Activated CD8-positive, alpha-beta T cell treated with anti-CD3 and anti-CD28 coated beads, Interleukin-2, amount 10 ng/mL, durations not matched to agents 7 days and 5 days (primary cell): ENCODE results near the gene JUNB. TPM values are rescaled to one million over a fixed set of nuclear protein-coding genes. Genes with fewer than 3 reads are reported as not detected.

Source experiments
- ATAC-seq: fragments of 150-1000 bp; cut with Tn5 transposase; one replicate; pipeline ENCODE4 v1.10.0; 2021; ENCODE audit warnings: moderate library complexity
- CTCF ChIA-PET: fragments of 350-600 bp; sonication (Branson Sonifier 250); formaldehyde crosslinking; loops from one replicate; lab custom pipeline; 2021; ENCODE audit warnings: antibody characterized with exemption; lab: Charles Lee
- POLR2A ChIA-PET: fragments of 350-600 bp; sonication (Branson Sonifier 250); formaldehyde crosslinking; loops from one replicate; lab custom pipeline; 2021; ENCODE audit warnings: antibody characterized with exemption; lab: Charles Lee
- DNase-seq: peaks from one replicate; pipeline ENCODE4 v3.0.0-alpha.2; 2020
- H3K27ac Mint-ChIP-seq: one replicate; pipeline ENCODE4 v1.8.0; 2021; ENCODE audit warnings: mild to moderate bottlenecking, mixed read lengths
- H3K27me3 Mint-ChIP-seq: one replicate; pipeline ENCODE4 v1.8.0; 2021; ENCODE audit warnings: low read depth, mixed read lengths
- H3K36me3 Mint-ChIP-seq: one replicate; pipeline ENCODE4 v1.8.0; 2021; ENCODE audit warnings: low read depth, mixed read lengths
- H3K4me1 Mint-ChIP-seq: one replicate; pipeline ENCODE4 v1.8.0; 2021; ENCODE audit warnings: low read depth, mixed read lengths
- H3K4me3 Mint-ChIP-seq: one replicate; pipeline ENCODE4 v1.8.0; 2021; ENCODE audit warnings: mild to moderate bottlenecking, mixed read lengths
- H3K9me3 Mint-ChIP-seq: one replicate; pipeline ENCODE4 v1.8.0; 2022; ENCODE audit warnings: mixed read lengths; ENCODE audit not compliant: insufficient read depth
- total RNA-seq, 2 experiments: library from RNA; stranded (reverse); gene quantifications; one replicate each; pipeline ENCODE4 v1.2.3, GENCODE V29; 2021

JUNB gene
- total RNA-seq, 2 experiments from 2014 or later = 90.4 to 92.9 TPM

DNA sequence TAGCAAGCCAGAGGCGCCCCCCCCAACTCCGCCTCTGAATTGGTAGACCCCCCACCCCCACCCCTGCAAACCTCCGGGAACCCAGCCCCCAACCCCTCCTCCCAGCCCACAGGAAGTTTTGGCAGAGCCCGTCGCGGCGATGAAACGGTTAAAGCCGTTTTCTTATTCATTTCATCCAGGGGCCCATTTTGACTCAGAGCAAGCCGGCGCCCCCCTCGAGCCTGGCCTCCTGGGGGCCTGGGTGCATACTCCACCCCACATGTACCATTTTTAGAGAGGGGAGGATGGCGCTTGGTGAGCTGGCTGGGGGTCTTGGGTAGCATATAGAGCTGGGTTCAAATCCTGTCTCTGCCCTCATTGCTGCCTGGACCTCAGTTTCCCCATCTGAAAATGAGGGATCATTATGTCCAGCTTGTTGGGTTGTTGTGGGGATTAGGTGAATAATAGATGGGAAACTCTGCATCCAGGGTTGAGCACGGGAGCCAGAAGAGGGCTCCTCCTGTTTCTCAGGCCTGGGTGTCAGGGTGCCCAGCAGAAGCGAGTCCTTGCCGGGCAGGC is 7.9 kb upstream of the JUNB start:
- Mint-ChIP-seq H3K9me3 (no peaks in the 10 kb centered on the region), H3K36me3 (no peaks in the 10 kb centered on the region), H3K4me3 (peak overlapping the region; percentile 82), H3K4me1 (peaks cover 40% of the 10 kb centered on the region), H3K27me3 (no peaks in the 10 kb centered on the region), H3K27ac (peak overlapping the region; percentile 82)
- POLR2A ChIA-PET = interaction anchor here (0.9 to 15.2 kb wide), 2 partner anchors 10 to 11 kb away, joined by 4 to 380 read pairs; partner anchors contain the start of gene JUNB
- peak; percentile 61 for DNase-seq
- CTCF ChIA-PET = interaction anchor here (1.1 to 1.9 kb wide), 3 partner anchors 8 to 12 kb away, joined by 4 to 23 read pairs (median 17); partner anchors contain the start of gene JUNB
- no peak for ATAC-seq

DNA sequence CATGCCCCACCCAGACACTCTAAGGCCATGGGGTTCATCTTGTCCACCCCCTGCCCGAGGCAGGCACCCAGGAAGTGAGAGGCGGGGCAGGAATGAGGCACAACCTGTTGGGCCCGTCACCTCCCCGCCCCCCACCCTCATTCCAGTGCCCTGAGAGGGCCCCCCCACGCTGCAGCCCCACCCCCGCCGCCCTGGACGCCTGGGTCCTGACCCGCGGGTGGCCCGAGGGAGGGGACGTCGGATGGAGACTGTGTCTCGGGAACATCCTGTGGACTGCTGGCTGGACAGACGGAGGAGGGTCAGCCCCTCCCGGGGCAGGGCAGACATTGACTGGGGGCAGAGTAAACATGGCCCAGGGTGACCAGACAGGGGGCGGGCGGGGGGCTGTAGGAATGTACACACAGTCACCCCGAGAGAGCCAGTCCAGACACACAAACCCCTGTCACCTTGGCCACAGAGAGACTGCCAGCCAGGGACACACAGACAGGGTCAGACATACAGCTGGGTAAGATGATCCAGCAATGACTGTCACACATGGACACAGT is 7.4 kb upstream of the JUNB start:
- DNase-seq (no peak), ATAC-seq (no peak)
- POLR2A ChIA-PET = interaction anchor here (15.2 kb wide), 1 partner anchor 10 kb away, joined by 380 read pairs; the partner anchor contains the start of gene JUNB
- Mint-ChIP-seq H3K9me3 (no peaks in the 10 kb centered on the region), H3K36me3 (no peaks in the 10 kb centered on the region), H3K27me3 (no peaks in the 10 kb centered on the region), H3K4me3 (peak overlapping the region; percentile 47), H3K27ac (peak overlapping the region; percentile 82), H3K4me1 (peaks cover 38% of the 10 kb centered on the region)
- CTCF ChIA-PET = interaction anchor here (1.8 kb wide), 1 partner anchor 11 kb away, joined by 17 read pairs; no protein-coding TSS in a partner anchor

DNA sequence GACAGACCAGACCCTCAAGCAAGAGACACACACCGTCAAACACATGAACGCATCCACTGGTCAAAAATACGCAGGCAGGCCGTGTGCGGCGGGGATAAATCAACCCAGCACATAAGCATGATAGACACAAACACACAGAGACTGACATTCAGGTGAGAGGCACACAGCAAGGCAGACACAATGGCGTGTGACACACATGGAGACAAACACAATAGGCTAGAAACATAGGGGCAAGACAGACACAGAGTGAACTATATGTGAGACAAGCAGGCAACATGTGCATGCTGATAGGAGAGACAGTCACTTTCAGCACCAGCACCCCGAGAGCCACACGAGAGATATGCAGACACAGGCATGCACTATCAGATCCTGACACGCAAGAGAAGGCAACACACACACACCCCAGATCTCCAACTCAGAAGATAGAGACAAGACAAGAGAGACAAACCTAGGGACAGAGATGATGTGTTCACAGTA is 6.9 kb upstream of the JUNB start:
- Mint-ChIP-seq H3K4me3 (no peak overlapping the region), H3K9me3 (no peaks in the 10 kb centered on the region), H3K4me1 (peaks cover 38% of the 10 kb centered on the region), H3K27me3 (no peaks in the 10 kb centered on the region), H3K27ac (no peak overlapping the region), H3K36me3 (no peaks in the 10 kb centered on the region)
- POLR2A ChIA-PET = no interaction called here
- DNase-seq = peak; percentile 44
- ATAC-seq = peak; percentile 14
- CTCF ChIA-PET = no interaction called here

DNA sequence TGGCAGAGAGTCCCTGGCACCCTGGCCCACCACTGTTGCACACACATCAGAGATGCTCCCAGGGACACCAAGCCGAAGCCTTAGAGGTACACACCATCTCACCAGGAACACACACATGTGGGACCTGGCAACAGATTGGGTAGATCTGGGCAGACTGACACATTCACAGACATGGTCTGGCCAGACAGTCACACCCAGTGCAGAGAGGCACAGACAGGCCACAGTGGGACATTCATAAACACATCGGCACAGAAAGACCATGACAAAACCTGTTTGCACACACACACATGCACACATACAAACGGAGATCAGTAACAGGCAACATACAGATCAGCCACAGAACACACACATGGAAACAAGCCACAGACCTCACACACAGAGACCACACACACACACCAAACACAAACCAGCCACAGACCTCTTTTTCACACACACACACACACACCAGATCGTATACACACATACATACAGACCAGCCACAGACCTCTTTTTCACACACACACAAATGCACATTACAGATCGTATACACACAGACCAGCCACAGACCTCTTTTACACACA is 6.3 kb upstream of the JUNB start:
- Mint-ChIP-seq H3K27me3 (no peaks in the 10 kb centered on the region), H3K27ac (no peak overlapping the region), H3K4me3 (no peak overlapping the region), H3K4me1 (peaks cover 33% of the 10 kb centered on the region), H3K36me3 (no peaks in the 10 kb centered on the region), H3K9me3 (no peaks in the 10 kb centered on the region)
- CTCF ChIA-PET = interaction anchor here (1.1 kb wide), 1 partner anchor 8 kb away, joined by 8 read pairs; no protein-coding TSS in a partner anchor
- ATAC-seq (peak; percentile 4), DNase-seq (peak; percentile 56)
- POLR2A ChIA-PET = interaction anchor here (0.7 kb wide), 1 partner anchor 153 kb away, joined by 3 read pairs; no protein-coding TSS in a partner anchor

DNA sequence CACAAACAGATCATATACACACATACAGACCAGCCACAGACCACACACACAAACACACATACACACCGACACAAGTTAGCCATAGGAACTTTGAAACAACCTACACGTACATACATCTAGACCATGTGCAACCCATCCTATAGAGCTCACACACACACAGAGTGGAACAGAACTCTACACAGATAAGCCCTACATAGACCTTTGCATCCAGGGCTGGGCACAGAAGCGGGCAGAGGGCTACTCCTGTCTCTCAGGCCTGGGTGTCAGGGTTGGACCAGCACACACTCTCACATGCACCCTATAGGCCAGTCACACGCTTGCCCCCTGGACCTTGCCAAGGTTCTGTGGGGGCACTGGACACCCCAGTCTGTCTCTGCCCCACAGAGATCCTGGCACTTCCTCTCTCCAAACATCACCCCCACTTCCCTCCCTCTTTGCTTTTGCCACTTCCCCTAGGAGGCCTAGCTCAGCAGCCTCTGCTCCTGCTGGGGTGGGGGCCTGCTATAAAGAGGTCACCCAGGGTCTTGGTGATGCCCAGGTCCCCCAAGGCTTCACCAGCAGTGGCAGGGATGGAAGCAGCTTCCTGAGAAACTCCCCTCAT is 5.8 kb upstream of the JUNB start:
- H3K4me1 Mint-ChIP-seq = peaks cover 34% of the 10 kb centered on the region
- ATAC-seq = no peak
- H3K4me3 Mint-ChIP-seq = no peak overlapping the region
- H3K27me3 Mint-ChIP-seq = no peaks in the 10 kb centered on the region
- ChIA-PET CTCF (interaction anchor here (1.0 to 1.1 kb wide), 2 partner anchors 8 to 11 kb away, joined by 3 to 8 read pairs; no protein-coding TSS in a partner anchor), POLR2A (interaction anchor here (0.7 to 1.1 kb wide), 4 partner anchors 8 to 152 kb away, joined by 3 to 4 read pairs (median 4); partner anchors contain the start of gene GCDH)
- no peaks in the 10 kb centered on the region for H3K36me3 Mint-ChIP-seq
- no peak overlapping the region for H3K27ac Mint-ChIP-seq
- H3K9me3 Mint-ChIP-seq = no peaks in the 10 kb centered on the region
- DNase-seq = no peak

DNA sequence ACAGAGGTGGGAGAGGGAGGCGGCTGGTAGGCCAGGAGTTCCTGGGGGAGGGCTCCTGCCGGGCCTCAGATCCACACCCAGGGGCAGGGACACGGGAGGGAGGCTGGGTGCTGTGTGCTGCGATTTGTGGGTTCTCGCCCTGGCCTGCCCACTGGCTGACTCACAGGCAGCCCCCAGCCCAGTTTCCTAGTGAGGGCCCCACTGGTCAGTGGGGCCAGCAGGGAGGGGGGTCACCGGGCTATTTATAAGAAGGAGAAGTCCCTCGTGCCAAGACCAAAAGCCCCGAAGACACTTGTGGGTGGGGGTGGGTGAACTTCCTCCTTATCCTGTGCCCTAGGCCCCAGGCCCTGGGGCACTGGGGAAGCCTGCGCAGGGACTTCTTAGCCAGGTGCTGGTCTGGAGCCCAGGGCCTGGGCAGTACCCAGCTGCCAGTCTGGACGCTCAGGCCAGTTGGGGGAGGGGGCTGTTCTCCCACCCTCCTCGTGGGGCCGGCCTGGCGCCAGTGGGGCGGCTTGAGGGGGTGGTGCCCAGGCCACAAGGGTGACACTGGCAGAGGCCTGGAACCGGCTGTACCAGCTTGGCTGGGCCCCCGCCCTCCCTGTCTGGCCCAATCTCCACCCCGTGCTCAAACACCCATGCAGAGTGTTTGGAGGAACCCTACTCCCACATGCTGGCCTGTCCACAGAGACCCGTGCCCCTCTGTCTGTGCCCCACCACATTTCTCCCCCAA is 5.0 kb upstream of the JUNB start:
- no peaks in the 10 kb centered on the region for H3K27me3 Mint-ChIP-seq
- no peak for ATAC-seq
- H3K36me3 Mint-ChIP-seq = no peaks in the 10 kb centered on the region
- peak overlapping the region; percentile 48 for H3K27ac Mint-ChIP-seq
- H3K4me3 Mint-ChIP-seq = no peak overlapping the region
- POLR2A ChIA-PET = interaction anchor here (0.7 to 1.1 kb wide), 3 partner anchors 9 to 105 kb away, joined by 3 to 4 read pairs (median 4); partner anchors contain the start of gene GCDH
- CTCF ChIA-PET = interaction anchor here (1.0 to 3.4 kb wide), 4 partner anchors 8 to 10 kb away, joined by 3 to 31 read pairs (median 8); no protein-coding TSS in a partner anchor
- H3K9me3 Mint-ChIP-seq = no peaks in the 10 kb centered on the region
- DNase-seq = no peak
- H3K4me1 Mint-ChIP-seq = peaks cover 40% of the 10 kb centered on the region

DNA sequence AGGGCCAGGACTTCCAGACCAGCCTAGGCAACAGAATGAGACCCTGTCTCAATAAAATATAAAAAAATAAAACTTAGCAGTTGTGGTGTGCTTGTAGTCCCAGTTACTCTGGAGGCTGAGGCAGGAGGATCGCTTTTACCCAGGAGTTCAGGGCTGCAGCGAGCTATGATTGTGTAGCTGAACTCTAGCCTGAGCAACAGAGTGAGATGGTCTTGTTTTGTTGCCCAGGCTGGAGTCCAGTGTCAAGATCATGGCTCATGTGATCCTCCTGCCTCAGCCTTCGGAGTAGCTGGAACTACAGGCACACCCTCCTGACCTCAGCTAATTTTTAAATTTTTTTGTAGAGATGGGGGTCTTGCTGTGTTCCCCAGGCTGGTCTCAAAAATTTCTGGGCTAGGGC is 4.3 kb upstream of the JUNB start:
- no peaks in the 10 kb centered on the region for H3K27me3 Mint-ChIP-seq
- H3K9me3 Mint-ChIP-seq = no peaks in the 10 kb centered on the region
- ChIA-PET POLR2A (interaction anchor here (2.9 kb wide), 1 partner anchor 9 kb away, joined by 20 read pairs; no protein-coding TSS in a partner anchor), CTCF (interaction anchor here (1.7 to 3.4 kb wide), 2 partner anchors 9 kb away, joined by 8 to 31 read pairs; no protein-coding TSS in a partner anchor)
- H3K27ac Mint-ChIP-seq = peak overlapping the region; percentile 48
- peaks cover 3% of the 10 kb centered on the region for H3K36me3 Mint-ChIP-seq
- DNase-seq (no peak), ATAC-seq (no peak)
- H3K4me3 Mint-ChIP-seq = no peak overlapping the region
- H3K4me1 Mint-ChIP-seq = peaks cover 34% of the 10 kb centered on the region

DNA sequence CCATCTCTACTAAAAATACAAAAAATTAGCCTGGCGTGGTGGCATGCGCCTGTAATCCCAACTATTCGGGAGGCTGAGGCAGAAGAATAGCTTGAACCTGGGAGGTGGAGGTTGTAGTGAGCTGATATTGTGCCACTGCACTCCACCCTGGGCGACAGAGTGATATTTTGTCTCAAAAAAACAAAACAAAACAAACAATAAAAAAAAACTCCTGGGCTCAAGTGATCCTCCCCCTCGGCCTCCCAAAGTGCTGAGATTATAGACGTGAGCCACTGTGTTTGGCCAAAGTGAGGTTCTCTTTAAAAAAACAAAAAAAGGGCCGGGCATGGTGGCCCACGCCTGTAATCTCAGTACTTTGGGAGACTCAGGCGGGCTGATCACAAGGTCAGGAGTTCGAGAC is 3.8 kb upstream of the JUNB start:
- POLR2A ChIA-PET = interaction anchor here (2.9 kb wide), 1 partner anchor 9 kb away, joined by 20 read pairs; no protein-coding TSS in a partner anchor
- H3K4me3 Mint-ChIP-seq = no peak overlapping the region
- ATAC-seq (no peak), DNase-seq (no peak)
- CTCF ChIA-PET = interaction anchor here (1.7 to 3.4 kb wide), 2 partner anchors 9 kb away, joined by 8 to 31 read pairs; no protein-coding TSS in a partner anchor
- no peak overlapping the region for H3K27ac Mint-ChIP-seq
- peaks cover 4% of the 10 kb centered on the region for H3K36me3 Mint-ChIP-seq
- H3K4me1 Mint-ChIP-seq = peaks cover 31% of the 10 kb centered on the region
- no peaks in the 10 kb centered on the region for H3K9me3 Mint-ChIP-seq
- no peaks in the 10 kb centered on the region for H3K27me3 Mint-ChIP-seq

DNA sequence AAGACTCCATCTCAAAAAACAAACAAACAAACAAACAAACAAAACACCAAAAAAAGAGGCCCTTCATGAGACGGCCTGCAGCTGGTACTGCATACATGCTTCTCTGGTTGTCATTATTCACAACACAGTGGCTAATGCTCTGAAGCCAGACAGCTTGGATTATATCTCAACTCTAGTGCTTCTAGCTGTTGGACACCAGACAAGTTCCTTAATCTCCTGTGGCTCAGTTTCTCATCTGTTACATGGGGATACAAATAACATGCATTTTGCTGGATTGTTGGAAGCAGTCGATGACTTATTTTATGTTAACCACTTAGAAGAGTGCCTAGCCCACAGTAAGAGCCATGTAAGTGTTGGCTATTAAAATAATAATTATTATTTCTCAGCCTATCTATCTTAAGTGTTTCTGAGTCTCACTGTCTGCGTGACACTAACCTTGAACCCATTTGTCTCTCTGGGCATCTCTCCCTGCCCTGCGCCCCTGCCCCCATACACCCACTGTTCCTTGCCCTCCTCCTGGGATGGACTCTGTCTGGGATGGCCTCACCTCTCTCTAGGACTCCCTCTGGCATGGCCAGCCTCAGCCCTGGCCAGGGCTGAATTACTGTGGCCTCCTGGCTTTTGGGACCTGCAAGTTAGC is 3.1 kb upstream of the JUNB start:
- Mint-ChIP-seq H3K27ac (peak overlapping the region; percentile 91), H3K27me3 (no peaks in the 10 kb centered on the region), H3K9me3 (no peaks in the 10 kb centered on the region), H3K36me3 (peaks cover 10% of the 10 kb centered on the region), H3K4me1 (peaks cover 31% of the 10 kb centered on the region), H3K4me3 (peak overlapping the region; percentile 84)
- CTCF ChIA-PET = interaction anchor here (1.0 to 3.4 kb wide), 4 partner anchors 8 to 22 kb away, joined by 3 to 31 read pairs (median 6); no protein-coding TSS in a partner anchor
- no peak for DNase-seq
- no peak for ATAC-seq
- POLR2A ChIA-PET = interaction anchor here (1.0 to 2.9 kb wide), 2 partner anchors 10 to 367 kb away, joined by 3 to 20 read pairs; no protein-coding TSS in a partner anchor

DNA sequence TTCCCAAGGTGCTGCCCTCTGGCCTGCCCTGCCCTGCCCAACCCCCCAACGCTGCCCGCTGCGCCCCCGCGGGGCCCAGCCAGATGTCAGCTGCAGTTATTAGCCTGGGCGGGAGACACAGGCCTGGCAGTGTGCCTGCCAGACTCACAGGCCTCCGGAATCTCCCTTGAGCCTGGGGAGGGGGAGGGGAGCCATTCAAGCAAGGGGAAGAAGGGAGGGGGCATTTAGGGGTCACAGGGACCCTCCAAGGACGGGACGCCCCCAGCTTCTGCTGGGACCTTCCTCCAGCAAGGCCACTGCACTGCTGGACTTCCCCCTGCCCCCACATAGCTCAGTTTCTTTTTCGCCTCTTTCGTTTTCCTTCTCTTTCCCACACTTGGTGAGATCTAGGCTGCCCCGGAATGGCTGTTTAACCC is 2.6 kb upstream of the JUNB start:
- Mint-ChIP-seq H3K4me1 (peaks cover 27% of the 10 kb centered on the region), H3K27me3 (no peaks in the 10 kb centered on the region), H3K4me3 (peak overlapping the region; percentile 84), H3K36me3 (peaks cover 12% of the 10 kb centered on the region), H3K9me3 (no peaks in the 10 kb centered on the region), H3K27ac (peak overlapping the region; percentile 91)
- no peak for DNase-seq
- ChIA-PET POLR2A (interaction anchor here (1.0 to 2.9 kb wide), 3 partner anchors 11 to 367 kb away, joined by 3 to 20 read pairs (median 3); no protein-coding TSS in a partner anchor), CTCF (interaction anchor here (0.9 to 3.4 kb wide), 4 partner anchors 11 to 28 kb away, joined by 3 to 31 read pairs (median 4); no protein-coding TSS in a partner anchor)
- no peak for ATAC-seq
